Activated CD4-positive, CD25-positive, alpha-beta regulatory T cell treated with anti-CD3 and anti-CD28 coated beads, Interleukin-2, amount 50 U/mL, for 24 hours (primary cell): ENCODE results near the gene GALR3.

Experiments used
- ATAC-seq, 2 donors: fragments of 150-1000 bp; cut with Tn5 transposase; one replicate each; pipeline ENCODE4 v1.10.0; 2021; ENCODE audit warnings: mild to moderate bottlenecking in 1 of 2, moderate library complexity in 1 of 2

The GALR3 gene

GRCh38 chr22:37803639-37804351 is 19.4 kb upstream of the GALR3 start:
- ATAC-seq: no peak

GRCh38 chr22:37804352-37804880 is 18.8 kb upstream of the GALR3 start:
- ATAC-seq: no peak

DNA sequence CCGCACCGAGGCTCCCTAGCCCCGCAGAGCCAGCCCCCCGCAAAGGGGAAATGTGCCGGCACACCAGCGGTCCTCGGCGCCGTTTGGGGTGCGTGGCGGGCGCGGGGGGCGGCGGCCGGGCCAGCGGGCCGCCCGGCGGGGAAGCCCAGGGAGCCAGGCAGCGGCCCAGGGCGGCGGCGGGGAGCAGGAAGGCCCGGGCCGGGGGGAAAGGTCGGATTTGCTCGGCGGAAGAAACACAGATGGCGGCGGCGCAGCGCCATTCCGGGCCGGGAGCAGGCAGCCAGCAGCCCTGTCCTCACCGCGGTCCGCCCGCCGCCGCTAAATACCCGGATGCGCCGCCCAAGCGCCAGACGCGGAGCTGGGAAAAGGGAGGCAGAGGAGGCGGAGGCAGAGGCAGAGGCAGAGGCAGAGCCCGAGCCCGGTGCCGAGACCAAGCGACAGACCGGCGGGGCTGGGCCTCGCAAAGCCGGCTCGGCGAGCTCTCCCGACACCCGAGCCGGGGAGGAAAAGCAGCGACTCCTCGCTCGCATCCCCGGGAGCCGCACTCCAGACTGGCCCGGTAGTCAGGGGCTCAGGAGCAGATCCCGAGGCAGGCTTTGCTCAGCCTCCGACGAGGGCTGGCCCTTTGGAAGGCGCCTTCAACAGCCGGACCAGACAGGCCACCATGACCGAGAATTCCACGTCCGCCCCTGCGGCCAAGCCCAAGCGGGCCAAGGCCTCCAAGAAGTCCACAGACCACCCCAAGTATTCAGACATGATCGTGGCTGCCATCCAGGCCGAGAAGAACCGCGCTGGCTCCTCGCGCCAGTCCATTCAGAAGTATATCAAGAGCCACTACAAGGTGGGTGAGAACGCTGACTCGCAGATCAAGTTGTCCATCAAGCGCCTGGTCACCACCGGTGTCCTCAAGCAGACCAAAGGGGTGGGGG is 18.0 kb upstream of the GALR3 start:
- peak; percentile 10 to 27 for ATAC-seq

DNA sequence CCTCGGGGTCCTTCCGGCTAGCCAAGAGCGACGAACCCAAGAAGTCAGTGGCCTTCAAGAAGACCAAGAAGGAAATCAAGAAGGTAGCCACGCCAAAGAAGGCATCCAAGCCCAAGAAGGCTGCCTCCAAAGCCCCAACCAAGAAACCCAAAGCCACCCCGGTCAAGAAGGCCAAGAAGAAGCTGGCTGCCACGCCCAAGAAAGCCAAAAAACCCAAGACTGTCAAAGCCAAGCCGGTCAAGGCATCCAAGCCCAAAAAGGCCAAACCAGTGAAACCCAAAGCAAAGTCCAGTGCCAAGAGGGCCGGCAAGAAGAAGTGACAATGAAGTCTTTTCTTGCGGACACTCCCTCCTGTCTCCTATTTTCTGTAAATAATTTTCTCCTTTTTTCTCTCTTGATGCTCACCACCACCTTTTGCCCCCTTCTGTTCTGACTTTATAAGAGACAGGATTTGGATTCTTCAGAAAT is 17.3 kb upstream of the GALR3 start:
- no peak for ATAC-seq

- ATAC-seq: no peak
Observed at GRCh38 chr22:37806409-37807333, 16.5 kb upstream of the GALR3 start.

GRCh38 chr22:37807410-37808293 is 15.5 kb upstream of the GALR3 start, which contains the start of gene GCAT:
TSS of gene GCAT (plus strand) at chr22:37807934. CDS start at chr22:37807968, 34 bp downstream.
- ATAC-seq: peak; percentile 96 to 97

GRCh38 chr22:37808294-37808657 is 14.9 kb upstream of the GALR3 start:
- ATAC-seq: no peak

DNA sequence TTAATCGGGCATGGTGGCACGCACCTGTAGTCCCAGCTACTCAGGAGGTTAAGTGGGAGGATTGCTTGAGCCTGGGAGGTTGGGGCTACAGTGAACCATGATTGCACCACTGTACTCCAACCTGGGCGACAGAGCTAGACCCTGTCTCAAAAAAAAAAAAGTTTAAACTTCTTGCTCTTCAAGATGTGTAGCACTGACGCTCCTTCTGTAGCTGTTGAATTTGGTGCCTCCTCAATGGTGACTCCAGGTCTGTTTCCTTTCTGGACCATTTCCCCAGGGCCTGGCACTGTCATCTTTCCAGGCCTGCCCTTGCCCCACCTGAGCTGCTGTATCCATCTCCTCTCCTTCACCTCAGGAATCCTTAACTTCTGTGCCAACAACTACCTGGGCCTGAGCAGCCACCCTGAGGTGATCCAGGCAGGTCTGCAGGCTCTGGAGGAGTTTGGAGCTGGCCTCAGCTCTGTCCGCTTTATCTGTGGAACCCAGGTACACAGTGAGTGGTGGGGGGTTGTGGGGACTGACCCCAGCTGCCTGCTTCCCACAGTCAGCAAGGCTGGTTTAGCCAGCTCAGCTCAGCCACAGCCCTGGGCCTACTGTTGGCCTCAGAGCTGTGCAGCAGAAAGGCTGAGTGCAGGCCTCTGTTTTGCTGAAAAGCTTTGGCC is 13.4 kb upstream of the GALR3 start:
- ATAC-seq: no peak

DNA sequence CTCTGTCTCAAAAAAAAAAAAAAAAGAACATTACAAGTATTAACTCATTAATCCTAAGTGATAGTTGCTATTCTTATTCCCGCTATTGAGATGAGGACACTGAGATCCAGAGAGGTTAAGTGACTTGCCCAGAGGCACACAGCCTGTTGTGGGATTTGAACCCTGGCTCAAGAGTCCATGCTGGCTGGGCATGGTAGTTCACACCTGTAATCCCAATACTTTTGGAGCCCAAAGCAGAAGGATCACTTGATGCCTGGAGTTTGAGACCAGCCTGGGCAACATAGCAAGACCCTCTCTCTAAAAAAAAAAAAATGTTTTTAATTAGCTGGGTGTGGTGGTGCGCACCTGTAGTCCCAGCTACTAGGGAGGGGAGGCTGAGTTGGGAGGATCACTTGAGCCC is 11.3 kb upstream of the GALR3 start:
- no peak for ATAC-seq

GRCh38 chr22:37812869-37813678 is 10.1 kb upstream of the GALR3 start:
- ATAC-seq: no peak

DNA sequence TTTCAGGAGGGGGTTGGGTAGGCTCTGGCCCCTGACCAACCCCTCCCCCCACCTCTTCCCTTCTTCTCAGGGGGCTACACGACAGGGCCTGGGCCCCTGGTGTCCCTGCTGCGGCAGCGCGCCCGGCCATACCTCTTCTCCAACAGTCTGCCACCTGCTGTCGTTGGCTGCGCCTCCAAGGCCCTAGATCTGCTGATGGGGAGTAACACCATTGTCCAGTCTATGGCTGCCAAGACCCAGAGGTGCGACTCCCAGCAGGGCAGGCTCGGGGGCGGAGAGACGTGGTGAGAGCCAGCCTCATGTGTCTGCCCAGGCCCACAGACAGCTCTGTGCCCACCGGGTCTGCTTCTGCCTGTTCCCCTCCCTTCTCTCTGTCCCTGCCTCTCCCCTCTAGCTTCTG is 7.6 kb upstream of the GALR3 start:
- ATAC-seq: no peak

- ATAC-seq: no peak
Observed at GRCh38 chr22:37816543-37817180, 6.5 kb upstream of the GALR3 start.

DNA sequence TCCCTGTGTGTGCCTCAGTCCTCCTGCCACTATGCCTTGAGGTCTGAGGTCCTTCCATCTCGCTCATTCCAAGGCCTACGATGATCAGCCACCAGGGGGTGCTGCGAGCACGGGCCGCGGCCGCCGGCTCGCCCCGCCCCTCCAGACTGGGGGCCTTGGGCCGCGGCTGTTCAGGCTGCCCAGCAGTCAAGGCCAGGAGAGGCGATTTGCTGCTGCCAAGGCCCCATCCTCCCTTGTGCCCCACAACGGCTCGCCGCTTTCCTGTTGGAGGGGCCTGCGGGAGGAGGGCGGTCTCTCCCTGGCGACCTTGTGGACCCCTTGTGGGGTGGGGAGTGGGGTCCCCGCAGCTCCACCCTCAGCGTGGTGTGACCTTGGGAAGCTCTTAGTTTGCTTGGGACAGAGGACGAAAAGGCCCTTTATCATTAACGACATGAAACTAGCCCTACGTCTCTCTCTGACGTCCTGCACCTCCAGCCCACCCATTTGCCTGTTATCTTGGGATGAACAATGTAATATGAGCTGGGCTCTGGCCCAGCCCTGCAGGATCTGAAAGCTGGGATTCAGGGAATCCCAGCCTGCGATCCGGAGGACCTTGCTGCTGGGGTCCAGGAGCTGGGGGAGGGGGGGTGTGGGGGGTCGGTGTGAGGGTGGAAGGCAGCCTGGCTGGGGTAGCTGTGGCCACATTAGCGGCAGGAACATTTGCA is 5.3 kb upstream of the GALR3 start:
- peak; percentile 79 to 83 for ATAC-seq

- ATAC-seq: peak; percentile 69 to 75
Observed at GRCh38 chr22:37818409-37819104, 4.6 kb upstream of the GALR3 start.

GRCh38 chr22:37819105-37819433 is 4.1 kb upstream of the GALR3 start:
- ATAC-seq: no peak

- ATAC-seq: no peak
Observed at GRCh38 chr22:37820350-37820749, 2.8 kb upstream of the GALR3 start.

- no peak for ATAC-seq
Observed at GRCh38 chr22:37822079-37822833, 926 bp upstream of the GALR3 start.
